Activated T-cell treated with anti-CD3 and anti-CD28 coated beads, Interleukin-2, amount 50 U/mL, for 1 hour (primary cell): ENCODE data around the gene CFAP97D2.
A peak's percentile ranks its signal among the peaks of the same experiment; 100 is the strongest.
"Not testable (repeated sequence)": the region's sequence is repeated elsewhere in the genome, so short reads cannot be mapped to it uniquely, and the experiment has no call there.

ENCODE experiments used
- DNase-seq: peaks from one replicate; pipeline ENCODE4 v3.0.0-alpha.2; 2020

The CFAP97D2 gene

DNA sequence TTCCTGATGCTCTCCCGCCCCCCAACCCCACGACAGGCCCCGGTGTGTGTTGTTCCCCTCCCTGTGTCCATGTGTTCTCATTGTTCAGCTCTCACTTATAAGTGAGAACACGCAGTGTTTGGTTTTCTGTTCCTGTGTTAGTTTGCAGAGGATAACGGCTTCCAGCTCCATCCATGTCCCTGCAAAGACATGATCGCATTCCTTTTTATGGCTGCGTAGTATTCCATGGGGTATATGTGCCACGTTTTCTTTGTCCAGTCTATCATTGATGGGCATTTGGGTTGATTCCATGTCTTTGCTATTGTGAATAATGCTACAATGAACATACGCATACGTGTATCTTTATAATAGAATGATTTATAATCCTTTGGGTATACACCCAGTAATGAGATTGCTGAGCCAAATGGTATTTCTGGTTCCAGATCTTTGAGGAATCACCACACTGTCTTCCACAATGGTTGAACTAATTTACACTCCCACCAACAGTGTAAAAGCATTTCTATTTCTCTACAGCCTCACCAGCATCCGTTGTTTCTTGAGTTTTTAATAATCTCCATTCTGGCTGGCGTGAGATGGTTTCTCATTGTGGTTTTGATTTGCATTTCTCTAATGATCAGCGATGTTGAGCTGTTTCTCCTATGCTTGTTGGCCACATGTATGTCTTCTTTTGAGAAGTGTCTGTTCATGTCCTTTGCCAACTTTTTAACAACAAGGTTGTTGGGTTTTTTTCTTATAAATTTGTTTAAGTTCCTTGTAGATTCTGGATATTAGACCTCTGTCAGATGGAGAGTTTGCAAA, 20.0 kb upstream of the CFAP97D2 start:
- DNase-seq: not testable (repeated sequence)

DNA sequence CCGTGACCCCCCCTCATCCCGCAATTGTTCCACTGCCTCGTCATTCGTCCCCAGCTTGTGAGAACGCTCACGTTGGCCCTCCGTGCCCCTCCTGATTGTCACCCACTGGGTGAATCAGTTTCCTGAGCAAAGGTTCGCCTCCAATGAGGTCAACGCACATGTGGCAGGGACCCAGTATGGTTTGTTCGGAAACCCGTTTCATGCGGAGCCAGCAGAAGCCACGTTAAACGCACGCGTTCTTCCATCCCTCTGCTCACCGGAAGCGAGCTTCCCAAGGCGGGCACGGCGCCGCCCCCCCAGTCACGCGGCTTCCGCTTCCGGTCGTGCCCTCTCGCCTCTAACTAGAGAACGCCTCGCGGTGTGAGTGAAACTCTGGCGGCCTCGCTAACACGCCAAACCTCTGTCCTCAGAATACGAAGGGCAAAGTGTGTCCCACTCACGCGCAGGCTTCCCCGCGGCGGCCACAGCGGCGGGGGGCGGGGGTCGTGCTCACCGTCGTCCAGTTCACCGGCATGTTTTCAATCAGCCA, 18.0 kb upstream of the CFAP97D2 start:
- no peak for DNase-seq

DNA sequence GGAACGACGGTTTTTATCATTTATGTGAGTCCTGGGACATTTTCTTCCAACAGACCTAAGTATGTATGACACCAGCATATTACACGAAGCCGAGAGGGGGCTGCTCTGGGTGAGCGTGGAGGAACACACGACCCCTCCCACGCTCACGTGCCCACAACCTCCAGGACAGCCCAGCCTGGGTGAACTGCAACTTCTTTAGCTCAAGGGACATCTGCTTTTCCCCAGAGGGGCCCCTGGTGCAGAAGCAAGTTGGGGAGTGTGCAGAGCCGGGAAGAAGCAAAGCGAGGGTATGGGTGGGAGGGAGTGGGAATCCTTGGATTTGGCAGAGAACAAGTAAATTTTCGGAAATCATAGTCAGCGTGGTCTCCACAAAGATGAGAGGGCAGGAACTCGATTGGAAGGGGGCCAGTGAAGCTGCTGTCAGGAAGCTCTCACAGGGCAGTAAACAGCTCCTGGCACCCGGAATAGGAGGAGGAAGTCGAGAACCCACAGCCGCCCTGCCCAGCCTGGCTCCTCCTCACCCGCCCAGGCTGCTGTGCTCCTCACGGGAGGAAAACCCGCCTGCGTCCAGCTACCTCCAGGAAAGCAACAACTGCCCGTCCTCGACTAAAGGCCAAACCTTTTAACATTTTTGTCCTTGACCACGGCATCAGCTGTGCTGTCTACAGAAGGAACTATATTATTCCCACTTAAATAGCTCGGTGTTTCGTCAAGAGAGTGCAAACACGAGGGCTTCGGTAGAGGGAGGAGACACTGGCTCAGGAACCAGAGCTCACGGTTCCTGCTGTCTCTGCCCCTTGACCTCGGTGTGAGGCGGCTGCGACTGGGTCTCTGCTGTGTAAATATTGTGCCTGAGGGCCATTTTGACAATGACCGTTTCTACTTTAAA, 17.2 kb upstream of the CFAP97D2 start:
- DNase-seq: peak; percentile 46

DNA sequence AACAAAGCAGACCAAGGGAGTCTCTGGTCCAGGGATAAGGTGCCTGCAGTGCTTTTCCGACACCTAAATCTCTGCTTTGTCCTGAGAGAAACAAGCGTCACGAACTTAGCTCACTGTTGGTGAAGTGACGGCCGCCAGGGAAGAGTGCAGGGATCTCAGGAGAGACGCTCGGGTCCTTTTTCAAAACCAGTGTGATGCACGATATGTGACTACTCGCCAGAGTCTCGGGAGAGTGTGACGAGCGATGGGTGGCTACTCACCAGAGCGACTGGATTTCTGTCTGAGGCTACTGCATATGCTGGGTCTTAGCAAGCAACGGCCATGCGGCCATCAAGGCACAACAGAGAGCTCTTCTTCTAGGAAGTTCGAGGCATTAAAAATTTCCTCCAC, 16.5 kb upstream of the CFAP97D2 start:
- no peak for DNase-seq

DNA sequence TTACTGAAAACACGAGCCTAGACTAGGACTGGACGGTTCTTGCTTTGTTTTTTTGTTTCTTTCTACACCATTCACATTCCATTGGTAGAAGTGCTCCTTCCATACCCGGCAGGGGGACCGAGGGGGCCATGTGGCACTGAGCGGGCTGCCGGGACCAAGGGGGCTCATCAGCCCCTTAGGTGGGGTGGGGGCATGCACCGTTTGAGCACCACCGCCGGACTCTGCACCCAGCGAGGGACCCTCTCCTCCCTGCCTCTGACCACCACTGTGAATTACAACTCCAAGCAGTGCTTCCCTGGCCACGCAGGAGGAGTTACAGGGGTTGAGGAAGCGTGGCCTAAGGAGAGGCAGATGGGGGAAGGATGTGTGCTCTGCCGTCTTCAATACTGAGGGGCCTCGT, 15.0 kb upstream of the CFAP97D2 start:
- no peak for DNase-seq

DNA sequence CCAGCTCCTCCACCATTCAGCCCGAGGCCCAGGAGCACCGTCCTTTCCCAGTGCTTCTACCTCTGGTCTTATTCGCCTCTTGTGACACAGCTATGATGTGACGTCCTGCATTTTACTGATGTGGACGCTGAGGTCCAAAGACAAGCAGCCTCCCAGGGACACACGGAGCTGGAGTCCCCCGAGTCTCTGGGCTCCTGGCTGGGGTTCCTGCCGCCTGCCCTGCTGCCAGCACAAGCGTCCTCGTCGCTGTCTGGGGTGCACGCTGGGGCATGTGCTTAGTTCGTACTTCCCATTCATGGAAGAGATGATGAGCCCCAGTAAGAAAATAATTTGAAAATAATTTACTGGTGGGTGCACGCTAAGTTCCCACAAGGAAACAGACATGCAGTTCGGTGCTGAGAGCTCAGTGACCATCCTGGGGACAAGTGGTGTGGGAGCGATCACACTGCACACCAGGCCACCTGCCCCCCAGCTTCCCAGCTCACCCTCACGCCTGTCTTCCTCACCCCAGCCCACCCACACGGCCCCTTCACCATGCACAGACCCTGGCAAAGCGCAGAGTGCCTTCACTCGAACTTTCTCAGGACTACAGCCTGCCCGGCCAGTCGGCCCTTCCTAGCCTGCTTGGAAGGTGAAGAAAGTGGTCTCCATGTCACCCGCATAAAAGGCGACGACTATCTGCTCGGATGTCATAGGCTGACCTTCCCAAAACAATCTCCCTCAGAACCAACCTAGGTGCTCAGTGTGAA, 14.2 kb upstream of the CFAP97D2 start:
- no peak for DNase-seq

DNA sequence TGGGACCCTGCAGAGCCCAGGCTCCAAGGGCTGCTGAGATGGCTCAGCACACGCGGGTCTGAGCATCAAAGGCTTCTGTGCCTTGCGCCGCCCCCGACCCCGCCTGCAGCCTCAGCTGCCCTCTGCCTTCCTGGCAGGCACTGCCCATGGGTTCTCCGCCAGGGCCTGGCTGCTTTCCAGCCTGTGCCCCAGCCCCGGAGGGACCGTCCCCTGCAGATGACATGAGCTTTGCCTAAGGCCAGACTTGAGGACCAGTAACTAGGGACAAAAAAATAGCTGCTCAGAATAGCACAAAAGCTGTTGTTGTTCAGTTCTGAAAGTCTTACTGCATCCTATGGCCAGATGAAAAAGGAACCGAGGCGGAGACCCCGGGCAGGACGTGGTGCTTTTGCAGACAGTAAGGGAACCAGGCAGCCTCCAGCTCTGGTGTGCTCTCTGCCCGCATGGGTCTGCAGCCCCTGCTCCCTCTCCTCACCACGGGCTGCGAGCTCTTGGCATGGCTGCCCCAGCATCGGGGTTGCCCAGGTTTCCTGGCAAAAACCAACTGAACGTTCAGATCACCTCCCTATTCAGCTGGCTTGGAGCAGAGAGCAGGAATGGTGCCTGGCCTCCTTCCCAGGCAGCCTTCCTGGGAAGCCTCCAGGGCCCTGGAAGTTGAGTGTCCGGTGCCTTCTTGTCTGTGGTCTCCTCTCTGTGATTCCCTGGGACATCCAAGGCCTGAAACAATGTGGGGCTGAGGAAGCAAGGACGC, 12.5 kb upstream of the CFAP97D2 start:
- DNase-seq: no peak

DNA sequence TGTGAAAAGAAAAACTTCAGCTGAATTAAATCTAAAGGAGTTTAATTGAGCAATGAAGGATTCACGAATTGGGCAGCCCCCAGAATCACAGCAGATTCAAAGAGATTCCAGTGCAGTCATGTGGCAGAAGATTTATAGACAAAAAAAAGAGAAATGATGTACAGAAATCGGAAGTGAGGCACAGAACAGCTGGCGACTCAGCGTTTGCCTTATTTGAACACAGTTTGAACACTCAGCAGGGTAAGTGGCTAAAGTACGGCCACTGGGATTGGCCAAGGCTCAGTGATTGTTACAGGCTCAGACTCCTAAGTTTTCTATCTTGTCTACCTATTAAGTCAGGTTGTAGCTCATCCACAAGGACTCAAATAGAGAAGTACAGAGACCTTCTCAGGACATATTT, 11.6 kb upstream of the CFAP97D2 start:
- no peak for DNase-seq

DNA sequence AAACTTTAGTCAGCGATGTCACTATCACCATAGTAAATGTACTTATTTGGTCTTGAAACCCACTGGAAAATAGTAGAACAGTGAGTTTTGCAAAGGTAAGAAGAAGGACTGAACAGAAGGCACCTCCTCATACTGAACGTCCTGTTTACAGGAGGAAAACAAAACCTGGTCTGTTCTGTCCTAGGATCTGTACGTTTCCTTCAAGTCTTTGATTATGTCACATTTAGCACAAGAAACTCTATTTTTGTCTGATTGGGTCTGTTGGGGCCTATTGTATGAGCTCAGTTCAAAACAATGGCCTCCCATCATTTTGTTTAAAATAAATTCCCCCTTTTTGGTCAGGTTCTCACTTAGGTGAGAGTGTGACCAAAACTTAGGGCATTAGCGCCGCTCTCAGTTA, 11.2 kb upstream of the CFAP97D2 start:
- DNase-seq: no peak

DNA sequence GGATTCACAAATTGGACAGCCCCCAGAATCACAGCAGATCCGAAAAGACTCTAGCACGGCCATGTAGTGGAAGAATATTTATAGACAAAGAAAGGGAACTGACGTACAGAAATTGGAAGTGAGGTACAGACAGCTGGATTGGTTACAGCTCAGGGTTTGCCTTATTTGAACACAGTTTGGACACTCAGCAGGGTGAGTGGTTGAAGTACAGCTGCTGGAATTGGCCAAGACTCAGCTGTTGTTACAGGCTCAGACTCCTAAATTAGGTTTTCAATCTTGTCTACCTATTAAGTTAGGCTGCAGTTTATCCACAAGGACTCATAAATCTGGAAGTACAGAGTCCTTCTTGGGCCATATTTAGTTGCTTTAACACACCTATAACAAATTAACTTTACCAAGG, 5.8 kb upstream of the CFAP97D2 start:
- DNase-seq: no peak

DNA sequence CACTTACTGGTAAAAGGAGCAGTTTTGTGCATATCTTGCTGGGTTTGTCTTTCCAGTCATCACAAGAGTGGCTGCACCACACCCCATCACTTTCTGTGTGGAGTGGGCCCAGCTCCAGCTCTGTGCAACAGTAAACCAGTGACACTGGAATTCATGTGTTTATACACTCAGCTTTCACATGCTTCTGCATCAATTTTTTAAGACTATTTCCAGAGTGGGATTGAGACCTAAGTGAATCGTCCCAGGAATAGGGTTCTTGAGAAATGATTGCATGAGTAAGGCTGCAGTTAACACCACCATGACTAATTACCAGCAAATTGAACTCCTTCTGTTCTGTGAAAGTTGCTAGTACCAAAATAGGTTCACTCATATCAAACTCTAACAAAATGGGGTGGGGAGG, 5.3 kb upstream of the CFAP97D2 start:
- no peak for DNase-seq

DNA sequence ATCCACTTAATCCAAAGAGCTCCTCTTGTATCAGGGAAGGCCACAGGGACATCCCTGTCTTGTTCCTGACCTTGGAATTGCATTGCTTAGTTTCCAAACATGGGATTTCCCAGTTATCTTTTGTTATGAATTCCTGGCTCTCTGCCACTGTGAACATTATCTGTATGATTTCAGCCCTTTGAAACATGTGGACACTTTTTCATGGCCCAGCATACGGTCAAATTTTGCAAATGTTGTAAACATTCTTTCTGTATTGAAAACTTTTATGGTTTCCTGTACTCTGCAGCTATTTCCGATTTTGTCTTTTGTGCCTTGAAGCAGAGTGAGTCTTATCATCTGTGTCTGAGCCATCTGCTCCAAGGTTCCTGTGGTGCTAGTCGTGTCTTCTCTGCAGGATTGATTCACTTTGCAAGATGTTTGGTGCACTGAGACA, 4.5 kb upstream of the CFAP97D2 start:
- no peak for DNase-seq

DNA sequence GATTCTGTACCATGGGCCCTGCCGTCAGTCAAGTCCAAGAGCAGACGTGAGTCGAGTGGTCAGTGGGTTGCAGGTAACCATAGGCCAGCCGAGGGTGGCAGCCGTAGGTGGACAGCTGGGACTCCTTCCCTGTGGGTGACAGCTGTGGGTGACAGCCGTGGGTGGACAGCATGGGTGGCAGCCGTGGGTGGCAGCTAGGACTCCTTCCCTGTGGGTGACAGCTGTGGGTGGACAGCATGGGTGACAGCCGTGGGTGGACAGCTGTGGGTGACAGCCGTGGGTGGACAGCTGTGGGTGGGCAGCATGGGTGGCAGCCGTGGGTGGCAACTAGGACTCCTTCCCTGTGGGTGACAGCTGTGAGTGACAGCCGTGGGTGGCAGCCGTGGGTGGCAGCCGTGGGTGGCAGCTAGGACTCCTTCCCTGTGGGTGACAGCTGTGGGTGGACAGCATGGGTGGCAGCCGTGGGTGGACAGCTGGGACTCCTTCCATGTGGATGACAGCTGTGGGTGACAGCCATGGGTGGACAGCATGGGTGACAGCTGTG, 2.6 kb upstream of the CFAP97D2 start:
- not testable (repeated sequence) for DNase-seq

DNA sequence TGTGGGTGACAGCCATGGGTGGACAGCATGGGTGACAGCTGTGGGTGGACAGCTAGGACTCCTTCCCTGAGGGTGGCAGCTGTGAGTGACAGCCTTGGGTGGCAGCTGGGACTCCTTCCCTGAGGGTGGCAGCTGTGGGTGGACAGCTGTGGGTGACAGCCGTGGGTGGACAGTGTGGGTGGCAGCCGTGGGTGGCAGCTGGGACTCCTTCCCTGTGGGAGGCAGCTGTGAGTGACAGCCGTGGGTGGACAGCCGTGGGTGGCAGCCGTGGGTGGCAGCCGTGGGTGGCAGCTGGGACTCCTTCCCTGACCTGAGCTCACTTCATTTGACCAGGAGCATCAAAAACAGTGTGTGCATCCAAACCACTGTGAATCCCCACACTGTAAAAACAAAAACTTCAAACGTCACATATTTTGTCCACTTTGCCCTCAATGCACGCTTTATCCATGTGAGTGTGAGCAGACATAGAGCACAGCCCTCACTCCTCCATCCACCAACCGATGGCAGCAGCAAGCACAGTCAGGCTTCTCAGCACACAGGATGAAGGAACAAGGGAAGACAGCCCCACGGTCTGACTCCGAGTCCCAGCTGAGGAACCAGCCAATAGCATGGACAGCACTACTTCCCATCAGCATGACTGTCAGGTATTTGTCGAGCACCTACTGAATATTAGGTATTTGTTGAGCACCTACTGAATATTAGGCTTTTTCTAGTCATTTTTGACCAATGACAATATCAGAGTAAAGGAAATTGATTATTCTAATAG, 1.6 kb upstream of the CFAP97D2 start:
- DNase-seq: no peak

DNA sequence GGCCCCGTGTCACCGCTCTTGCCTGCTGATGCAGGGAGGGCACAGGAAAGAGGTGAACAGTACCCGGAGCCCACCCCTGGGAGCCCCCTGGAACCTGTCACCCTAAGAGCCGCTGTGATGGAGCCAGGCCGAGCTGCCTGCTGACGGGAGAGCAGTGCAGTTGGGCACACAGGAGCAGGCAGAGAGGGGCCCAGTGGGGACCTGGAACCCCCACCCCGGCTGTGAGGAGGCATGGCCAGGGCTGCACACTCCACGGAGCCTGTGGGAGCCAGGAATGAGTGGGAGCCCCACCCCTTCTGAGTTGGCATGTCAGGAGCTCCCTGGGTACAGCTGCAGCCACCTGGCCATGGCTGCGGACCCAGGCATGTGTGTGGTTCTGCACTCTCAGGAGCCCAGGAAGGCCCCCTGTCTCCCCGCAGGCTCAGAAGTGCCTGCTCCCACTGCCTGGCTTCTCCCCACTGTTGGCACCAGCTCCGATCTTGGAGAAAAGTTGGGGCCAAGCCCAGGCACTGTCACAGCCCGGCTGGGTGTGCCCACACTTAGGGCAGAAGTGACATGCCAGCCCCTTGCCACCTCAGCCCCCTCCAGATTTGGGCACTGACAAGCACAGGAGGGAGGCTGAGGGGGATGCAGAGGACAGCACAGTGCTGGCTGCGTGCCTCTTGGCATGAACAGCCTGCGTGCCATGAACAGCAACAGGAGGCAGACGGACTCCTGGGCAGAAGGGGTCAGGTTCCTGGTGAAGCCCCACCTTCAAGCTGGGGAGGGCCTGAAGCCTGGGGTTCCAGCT, 6.3 kb downstream of the CFAP97D2 start:
- DNase-seq: no peak

DNA sequence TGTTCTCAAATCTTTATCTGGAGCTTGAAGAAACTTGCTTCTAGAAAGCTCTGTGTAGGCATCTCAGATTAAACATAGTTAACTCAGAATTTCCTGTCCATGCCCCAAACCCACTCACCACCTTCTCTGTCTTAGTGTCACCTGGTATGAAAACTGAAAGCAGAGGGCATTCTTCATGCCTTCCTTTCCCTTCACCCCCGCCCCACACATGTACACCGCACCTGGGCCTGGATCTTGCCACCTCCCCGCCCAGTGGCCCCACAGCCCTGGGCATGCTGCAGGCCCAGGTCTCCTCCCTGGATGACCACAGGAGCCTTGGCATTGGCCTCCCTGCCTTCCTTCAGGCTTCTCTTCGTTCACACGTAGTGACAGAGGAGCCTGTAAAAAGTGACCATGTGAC, 15.8 kb downstream of the CFAP97D2 start:
- no peak for DNase-seq

DNA sequence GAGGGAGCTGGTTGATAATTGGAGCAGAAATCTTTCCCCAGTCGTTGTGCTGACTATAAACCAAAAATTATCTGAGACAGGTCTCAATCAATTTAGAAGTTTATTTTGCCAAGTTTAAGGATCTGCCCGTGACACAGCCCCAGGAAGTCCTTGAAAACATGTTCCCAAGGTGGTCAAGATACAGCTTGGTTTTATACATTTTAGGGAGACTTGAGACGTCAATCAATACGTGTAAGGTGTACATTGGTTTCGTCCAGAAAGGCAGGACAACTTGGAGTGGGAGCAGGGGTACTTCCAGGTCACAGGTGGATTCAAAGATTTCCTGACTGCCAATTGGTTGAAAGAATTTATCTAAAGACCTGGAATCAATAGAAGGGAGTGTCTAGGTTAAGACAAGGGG, 17.6 kb downstream of the CFAP97D2 start:
- DNase-seq: no peak

DNA sequence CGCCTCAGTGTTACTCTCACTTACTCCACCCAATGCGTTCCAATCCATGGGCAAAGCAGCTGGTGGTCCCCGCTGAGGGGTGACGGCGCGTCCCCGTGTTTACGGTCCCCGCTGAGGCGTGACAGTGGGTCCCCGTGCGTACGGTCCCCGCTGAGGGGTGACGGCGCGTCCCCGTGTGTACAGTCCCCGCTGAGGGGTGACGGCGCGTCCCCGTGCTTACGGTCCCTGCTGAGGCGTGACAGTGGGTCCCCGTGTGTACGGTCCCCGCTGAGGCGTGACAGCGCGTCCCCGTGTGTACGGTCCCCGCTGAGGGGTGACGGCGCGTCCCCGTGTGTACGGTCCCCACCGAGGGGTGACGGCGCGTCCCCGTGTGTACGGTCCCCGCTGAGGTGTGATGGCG, 19.5 kb downstream of the CFAP97D2 start:
- DNase-seq: no peak

DNA sequence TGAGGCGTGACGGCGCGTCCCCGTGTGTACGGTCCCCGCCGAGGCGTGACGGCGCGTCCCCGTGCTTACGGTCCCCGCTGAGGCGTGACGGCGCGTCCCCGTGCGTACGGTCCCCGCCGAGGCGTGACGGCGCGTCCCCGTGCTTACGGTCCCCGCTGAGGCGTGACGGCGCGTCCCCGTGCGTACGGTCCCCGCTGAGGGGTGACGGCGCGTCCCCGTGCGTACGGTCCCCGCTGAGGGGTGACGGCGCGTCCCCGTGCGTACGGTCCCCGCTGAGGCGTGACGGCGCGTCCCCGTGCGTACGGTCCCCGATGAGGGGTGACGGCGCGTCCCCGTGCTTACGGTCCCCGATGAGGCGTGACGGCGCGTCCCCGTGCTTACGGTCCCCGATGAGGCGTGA, 20.5 kb downstream of the CFAP97D2 start:
- peak; percentile 48 for DNase-seq

DNA sequence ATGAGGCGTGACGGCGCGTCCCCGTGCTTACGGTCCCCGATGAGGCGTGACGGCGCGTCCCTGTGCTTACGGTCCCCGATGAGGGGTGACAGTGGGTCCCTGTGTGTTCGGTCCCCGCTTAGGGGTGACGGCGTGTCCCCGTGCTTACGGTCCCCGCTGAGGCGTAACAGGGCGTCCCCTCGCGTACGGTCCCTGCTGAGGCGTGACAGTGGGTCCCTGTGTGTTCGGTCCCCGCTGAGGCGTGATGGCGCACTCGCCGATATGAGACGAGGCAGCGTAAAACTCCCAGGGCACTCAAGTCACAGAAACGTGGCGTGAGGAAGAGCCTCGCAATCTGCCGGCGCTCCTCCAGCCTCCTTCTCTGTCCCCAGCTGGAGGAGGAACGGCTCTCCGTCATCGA, 20.9 kb downstream of the CFAP97D2 start:
- no peak for DNase-seq
